ENCODE data around the gene SPPL2A. TPM values are rescaled to one million over a fixed set of nuclear protein-coding genes. Genes with fewer than 3 reads are reported as not detected.

Gene SPPL2A
- total and polyA plus RNA-seq, 2 donors (not counting 3 experiments of a cell fraction or from before 2014, with no cell fraction given): 38.8 to 88.7 TPM

GRCh38 chr15:50783411-50783810, 17.9 kb upstream of the SPPL2A start:
- no peaks in the 10 kb centered on the region for H3K4me1 ChIP-seq (ENCODE audit: control insufficient read depth, extremely low read depth, insufficient read depth, low read length)
- ChIA-PET CTCF (interaction anchor here (1.2 kb wide), 1 partner anchor 103 kb away, joined by 4 read pairs; no protein-coding TSS in a partner anchor), POLR2A (no interaction called here)
- intact Hi-C loops (cut with micrococcal nuclease): no loop called here
- BruUV-seq (replicated peaks): no TSS peak
- H3K27me3 ChIP-seq (ENCODE audit: control insufficient read depth in 2 of 2, insufficient read depth in 2 of 2, low read length in 2 of 2): peaks cover 4 to 7% of the 10 kb centered on the region in 2 experiments
- no peak for TF ChIP-seq MYC (IDR thresholded peaks at IDR 0.05; ENCODE audit: low read depth, low read length)
- TF ChIP-seq MAX (IDR thresholded peaks at IDR 0.05; ENCODE audit: insufficient read depth, insufficient read length): no peak
- TF ChIP-seq GATA2 (IDR thresholded peaks at IDR 0.05; ENCODE audit: insufficient read depth, insufficient read length, low read depth, low read length): no peak
- no peak for TF ChIP-seq EZH2 (IDR thresholded peaks at IDR 0.05; ENCODE audit: borderline replicate concordance, low read depth, low read length, severe bottlenecking)
- TF ChIP-seq JUN (IDR thresholded peaks at IDR 0.05; ENCODE audit: borderline replicate concordance, insufficient read depth, insufficient read length, low read depth): no peak
- no peak for TF ChIP-seq POLR2AphosphoS5 (IDR thresholded peaks at IDR 0.05; ENCODE audit: insufficient read depth, low read depth, low read length)
- no peak for TF ChIP-seq POLR2A (IDR thresholded peaks at IDR 0.05; ENCODE audit: low read depth, low read length)
- no peak for TF ChIP-seq FOS (IDR thresholded peaks at IDR 0.05; ENCODE audit: borderline replicate concordance, insufficient read depth, low read length)
- TF ChIP-seq CTCF (IDR thresholded peaks at IDR 0.05; ENCODE audit: extremely low read depth in 1 of 2, insufficient read depth in 1 of 2, low read depth in 1 of 2, low read length in 2 of 2): no peak
- H3K9ac ChIP-seq (replicated peaks; ENCODE audit: extremely low read depth, insufficient read depth, low read length): no peak overlapping the region
- FAIRE-seq: no peak
- no peaks in the 10 kb centered on the region for H3K79me2 ChIP-seq (ENCODE audit: control insufficient read depth, insufficient read depth, low read length)
- no peak overlapping the region for H3K27ac ChIP-seq (ENCODE audit: insufficient read depth, low read depth, low read length)
- no peaks in the 10 kb centered on the region for H3K9me1 ChIP-seq (replicated peaks; ENCODE audit: control insufficient read depth, extremely low read depth, insufficient read depth, low read length)
- no peak overlapping the region for H3K4me2 ChIP-seq (ENCODE audit: insufficient read depth, low read length)
- H2AFZ ChIP-seq (ENCODE audit: low read depth, low read length): no peak overlapping the region
- H4K20me1 ChIP-seq (replicated peaks; ENCODE audit: control insufficient read depth, extremely low read depth, insufficient read depth, low read length): no peaks in the 10 kb centered on the region
- dilution Hi-C loops (cut with MboI; ENCODE audit: extremely low pct_ligation_motif_present, low sequenced_read_pairs): no loop called here
- H3K9me3 ChIP-seq (replicated peaks; ENCODE audit: control insufficient read depth, insufficient read depth, low read length): no peaks in the 10 kb centered on the region
- no peak for DNase-seq (ENCODE audit: low read depth, low spot score)
- no peaks in the 10 kb centered on the region for H3K36me3 ChIP-seq (ENCODE audit: control insufficient read depth in 2 of 2, extremely low read depth in 1 of 2, insufficient read depth in 2 of 2, low read length in 2 of 2)
- no peak overlapping the region for H3K4me3 ChIP-seq (replicated peaks in 1 of 3; ENCODE audit: insufficient read depth in 1 of 3, low read depth in 1 of 3, low read length in 3 of 3)

Data from endothelial cell of umbilical vein (primary cell).